Measurements from ENCODE around the gene CFAP77. TPM values are rescaled to one million over a fixed set of nuclear protein-coding genes. Genes with fewer than 3 reads are reported as not detected.

Gene CFAP77
- total and polyA plus RNA-seq, 9 of the 15 experiments (the other 6 are each of a cell fraction or from before 2014, with no cell fraction given): not detected

- TF ChIP-seq RFX7 (CRISPR knock-in tag; IDR thresholded peaks at IDR 0.05) (no peak), ZNF3 (CRISPR knock-in tag; IDR thresholded peaks at IDR 0.05) (no peak)
Measured at GRCh38 chr9:132485393-132485792, 75.4 kb downstream of the CFAP77 start (continued).

DNA sequence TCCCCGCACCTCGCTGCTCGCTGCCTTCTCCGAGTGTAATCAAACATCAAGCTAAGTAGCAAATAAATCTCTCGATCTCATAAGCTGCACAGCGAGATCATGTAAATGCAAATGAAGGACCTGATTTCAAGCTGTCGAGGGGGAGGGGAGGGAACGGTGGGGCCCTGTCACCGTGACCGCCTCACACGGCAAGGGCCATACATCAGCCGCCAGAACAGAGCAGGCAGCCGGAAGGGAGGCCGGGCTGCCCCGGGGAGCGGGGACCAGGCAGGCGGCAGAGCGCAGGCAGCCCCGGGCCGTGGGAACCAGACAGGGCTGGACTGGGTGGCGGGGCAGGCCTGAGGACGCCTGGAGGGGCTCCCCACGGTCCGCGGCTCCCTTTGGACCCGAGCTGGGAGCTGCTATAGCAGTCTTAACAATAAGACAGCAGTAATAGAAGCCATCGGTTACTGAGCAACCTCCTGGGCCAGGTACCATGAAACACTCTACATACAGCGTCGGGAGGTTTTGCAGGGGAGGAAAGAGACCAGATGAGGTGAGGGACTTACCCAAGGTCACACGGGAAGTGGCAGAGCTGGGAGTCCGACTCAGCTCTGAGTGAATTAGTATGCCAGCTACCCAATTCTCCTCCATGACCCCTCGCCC is 76.8 kb downstream of the CFAP77 start:
- H3K4me3 ChIP-seq: no peak overlapping the region
- peak; percentile 43; the same call in 2 of the 3 replicates for ATAC-seq
- TF ChIP-seq, protein P1, sequence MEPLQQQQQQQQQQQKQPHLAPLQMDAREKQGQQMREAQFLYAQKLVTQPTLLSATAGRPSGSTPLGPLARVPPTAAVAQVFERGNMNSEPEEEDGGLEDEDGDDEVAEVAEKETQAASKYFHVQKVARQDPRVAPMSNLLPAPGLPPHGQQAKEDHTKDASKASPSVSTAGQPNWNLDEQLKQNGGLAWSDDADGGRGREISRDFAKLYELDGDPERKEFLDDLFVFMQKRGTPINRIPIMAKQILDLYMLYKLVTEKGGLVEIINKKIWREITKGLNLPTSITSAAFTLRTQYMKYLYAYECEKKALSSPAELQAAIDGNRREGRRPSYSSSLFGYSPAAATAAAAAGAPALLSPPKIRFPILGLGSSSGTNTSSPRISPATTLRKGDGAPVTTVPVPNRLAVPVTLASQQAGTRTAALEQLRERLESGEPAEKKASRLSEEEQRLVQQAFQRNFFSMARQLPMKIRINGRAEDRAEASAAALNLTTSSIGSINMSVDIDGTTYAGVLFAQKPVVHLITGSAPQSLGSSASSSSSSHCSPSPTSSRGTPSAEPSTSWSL (CRISPR knock-in tag; IDR thresholded peaks at IDR 0.05; ENCODE audit: borderline replicate concordance): no peak
- TF ChIP-seq, protein P2, sequence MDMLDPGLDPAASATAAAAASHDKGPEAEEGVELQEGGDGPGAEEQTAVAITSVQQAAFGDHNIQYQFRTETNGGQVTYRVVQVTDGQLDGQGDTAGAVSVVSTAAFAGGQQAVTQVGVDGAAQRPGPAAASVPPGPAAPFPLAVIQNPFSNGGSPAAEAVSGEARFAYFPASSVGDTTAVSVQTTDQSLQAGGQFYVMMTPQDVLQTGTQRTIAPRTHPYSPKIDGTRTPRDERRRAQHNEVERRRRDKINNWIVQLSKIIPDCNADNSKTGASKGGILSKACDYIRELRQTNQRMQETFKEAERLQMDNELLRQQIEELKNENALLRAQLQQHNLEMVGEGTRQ (CRISPR knock-in tag; IDR thresholded peaks at IDR 0.05): no peak
- TF ChIP-seq MAFK (IDR thresholded peaks at IDR 0.05; ENCODE audit: low read length) (no peak), FOXM1 (IDR thresholded peaks at IDR 0.05; ENCODE audit: low read depth) (no peak), FOXM1 (CRISPR knock-in tag; IDR thresholded peaks at IDR 0.05; ENCODE audit: low read depth) (no peak), RAD21 (CRISPR knock-in tag; conservative IDR thresholded peaks at IDR 0.05 in 1 of 2, IDR thresholded peaks at IDR 0.05 in 1 of 2) (no peak), MAX (CRISPR knock-in tag; IDR thresholded peaks at IDR 0.05) (no peak), MTA2 (IDR thresholded peaks at IDR 0.05; ENCODE audit: low read depth) (no peak), NFIC (IDR thresholded peaks at IDR 0.05) (no peak), MAZ (CRISPR knock-in tag; conservative IDR thresholded peaks at IDR 0.05 in 1 of 2, IDR thresholded peaks at IDR 0.05 in 1 of 2) (no peak), MCM5 (IDR thresholded peaks at IDR 0.05; ENCODE audit: low read depth) (no peak)
- TF ChIP-seq, protein P3, sequence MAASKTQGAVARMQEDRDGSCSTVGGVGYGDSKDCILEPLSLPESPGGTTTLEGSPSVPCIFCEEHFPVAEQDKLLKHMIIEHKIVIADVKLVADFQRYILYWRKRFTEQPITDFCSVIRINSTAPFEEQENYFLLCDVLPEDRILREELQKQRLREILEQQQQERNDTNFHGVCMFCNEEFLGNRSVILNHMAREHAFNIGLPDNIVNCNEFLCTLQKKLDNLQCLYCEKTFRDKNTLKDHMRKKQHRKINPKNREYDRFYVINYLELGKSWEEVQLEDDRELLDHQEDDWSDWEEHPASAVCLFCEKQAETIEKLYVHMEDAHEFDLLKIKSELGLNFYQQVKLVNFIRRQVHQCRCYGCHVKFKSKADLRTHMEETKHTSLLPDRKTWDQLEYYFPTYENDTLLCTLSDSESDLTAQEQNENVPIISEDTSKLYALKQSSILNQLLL (CRISPR knock-in tag; IDR thresholded peaks at IDR 0.05; ENCODE audit: borderline replicate concordance): no peak
- TF ChIP-seq, protein P4, sequence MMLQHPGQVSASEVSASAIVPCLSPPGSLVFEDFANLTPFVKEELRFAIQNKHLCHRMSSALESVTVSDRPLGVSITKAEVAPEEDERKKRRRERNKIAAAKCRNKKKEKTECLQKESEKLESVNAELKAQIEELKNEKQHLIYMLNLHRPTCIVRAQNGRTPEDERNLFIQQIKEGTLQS (IDR thresholded peaks at IDR 0.05): no peak
- TF ChIP-seq, protein P4 (CRISPR knock-in tag; conservative IDR thresholded peaks at IDR 0.05): no peak

More for the DNA sequence above, 76.8 kb downstream of the CFAP77 start:
- intact Hi-C loops (cut with micrococcal nuclease) (no loop called here), in situ Hi-C loops (cut with MboI) (no loop called here)
- no peaks in the 10 kb centered on the region for H3K36me3 ChIP-seq (ENCODE audit: control insufficient read depth, insufficient read depth, low read length)
- H4K20me1 ChIP-seq (replicated peaks; ENCODE audit: control insufficient read depth, insufficient read depth, low read length): peaks cover 3% of the 10 kb centered on the region; the same call in 1 of the 2 replicates
- no peaks in the 10 kb centered on the region for H3K79me2 ChIP-seq (ENCODE audit: control insufficient read depth, insufficient read depth, low read length)
- no peak for DNase-seq (ENCODE audit: extremely low read depth in 1 of 4, low spot score in 3 of 4)
- 4% methylated on average over 28 of the region's 32 CpGs for WGBS (ENCODE audit: insufficient coverage, low coverage, missing lambda C conversion rate)
- BruUV-seq (replicated peaks): no TSS peak
- no peak for FAIRE-seq
- no peaks in the 10 kb centered on the region for H3K9me1 ChIP-seq (ENCODE audit: control insufficient read depth, insufficient read depth, low read length)
- POLR2A ChIA-PET: interaction anchor here (1.2 kb wide), 1 partner anchor 9 kb away, joined by 3 read pairs; no protein-coding TSS in a partner anchor
- H3K9me3 ChIP-seq (replicated peaks; ENCODE audit: control insufficient read depth, insufficient read depth, low read depth, low read length): no peaks in the 10 kb centered on the region
- H3K9ac ChIP-seq (ENCODE audit: insufficient read depth in 1 of 2, low read depth in 2 of 2, low read length in 2 of 2): no peak overlapping the region
- H3K27ac ChIP-seq (ENCODE audit: extremely low read depth, low read depth, low read length): no peak overlapping the region
- H3K4me1 ChIP-seq (replicated peaks in 1 of 2; ENCODE audit: control insufficient read depth in 2 of 2, insufficient read depth in 2 of 2, low read length in 2 of 2): peaks cover 0 to 5% of the 10 kb centered on the region in 2 experiments; a peak in 2 of 5 replicates
- H2AFZ ChIP-seq (ENCODE audit: low read depth, low read length): no peak overlapping the region
- no peak overlapping the region for H3K4me2 ChIP-seq (ENCODE audit: insufficient read depth, low read length)
- CTCF ChIA-PET (ENCODE audit: low intra/inter-chr PET ratio): no interaction called here
- H3K27me3 ChIP-seq (ENCODE audit: control insufficient read depth in 2 of 2, insufficient read depth in 2 of 2, low read length in 2 of 2): peaks cover 64 to 81% of the 10 kb centered on the region in 2 experiments

Measured in K562 (cell line).